HG03159 (cell line): ENCODE measurements around the gene MESP2.
"Not testable (repeated sequence)": the region's sequence is repeated elsewhere in the genome, so short reads cannot be mapped to it uniquely, and the experiment has no call there.

Experiments
- ATAC-seq: cut with Tn5 transposase; IDR thresholded peaks from one replicate; pipeline ENCODE4 v1.9.1; 2021; ENCODE audit warnings: mild to moderate bottlenecking, moderate library complexity; ENCODE audit not compliant: unreplicated experiment

The MESP2 gene

DNA sequence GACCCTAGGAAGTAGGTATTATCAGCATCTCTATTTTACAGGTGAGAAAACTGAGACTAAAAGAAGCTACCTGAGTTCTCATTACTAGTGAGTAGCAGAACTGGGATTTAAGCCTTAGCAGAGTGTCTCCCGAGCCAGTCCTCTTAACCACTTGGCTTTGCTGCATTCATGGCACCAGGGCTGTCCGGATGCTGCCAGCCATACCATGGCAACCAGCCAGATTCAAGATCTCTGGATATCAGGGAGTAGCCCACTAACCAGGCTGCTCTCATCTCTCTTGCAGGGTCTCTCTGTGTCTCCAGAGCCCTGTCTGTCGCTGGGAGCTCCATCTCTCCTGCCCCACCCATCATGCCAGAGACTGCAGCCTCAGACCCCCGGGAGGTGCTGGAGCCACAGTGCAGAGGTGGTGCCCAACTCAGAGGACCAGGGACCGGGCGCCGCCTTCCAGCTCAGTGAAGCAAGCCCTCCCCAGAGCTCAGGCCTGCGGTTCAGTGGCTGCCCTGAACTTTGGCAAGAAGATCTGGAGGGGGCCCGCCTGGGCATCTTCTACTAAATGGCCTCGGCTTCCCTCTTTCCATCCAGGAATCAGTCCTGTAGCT is 1.7 kb downstream of the MESP2 start:
- no peak for ATAC-seq

DNA sequence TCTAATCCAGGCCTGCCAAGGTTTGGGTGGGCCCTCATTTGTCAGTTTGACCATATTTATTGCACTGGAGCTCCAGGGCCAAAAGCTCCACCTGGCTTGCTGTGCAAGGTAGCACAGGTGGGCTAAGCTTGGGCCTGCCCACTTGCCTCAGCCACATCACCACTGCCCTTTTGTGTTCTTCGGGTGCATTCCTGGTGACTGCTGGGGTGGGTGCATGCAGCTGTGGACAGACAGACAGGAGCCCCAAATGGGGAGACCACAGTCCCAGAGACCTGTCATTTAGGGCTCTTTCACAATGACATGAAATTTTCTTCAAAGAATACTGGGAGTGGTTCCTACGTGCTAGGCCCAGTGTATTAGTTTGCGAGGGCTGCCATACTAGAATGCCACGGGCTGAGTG is 2.7 kb downstream of the MESP2 start:
- no peak for ATAC-seq

DNA sequence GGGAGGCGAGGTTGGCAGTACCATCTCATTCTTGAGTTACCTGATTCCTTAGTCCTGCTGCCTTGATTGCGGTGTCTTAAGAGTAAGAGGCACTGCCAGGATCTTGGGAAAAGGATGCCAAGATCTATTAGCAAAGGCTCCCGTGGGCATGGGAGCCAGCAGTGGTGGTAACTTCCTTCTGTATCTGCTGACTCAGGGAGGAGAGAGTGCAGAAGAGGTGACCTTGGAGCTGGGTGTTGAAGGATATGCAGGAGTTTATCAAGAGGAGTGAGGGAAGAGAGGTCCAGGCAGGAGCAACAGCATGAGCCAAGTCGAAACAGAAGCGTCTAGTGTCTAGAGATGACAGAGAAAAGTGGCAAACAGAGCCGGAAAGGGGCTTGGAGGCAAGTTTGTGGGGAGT is 4.5 kb downstream of the MESP2 start:
- no peak for ATAC-seq

DNA sequence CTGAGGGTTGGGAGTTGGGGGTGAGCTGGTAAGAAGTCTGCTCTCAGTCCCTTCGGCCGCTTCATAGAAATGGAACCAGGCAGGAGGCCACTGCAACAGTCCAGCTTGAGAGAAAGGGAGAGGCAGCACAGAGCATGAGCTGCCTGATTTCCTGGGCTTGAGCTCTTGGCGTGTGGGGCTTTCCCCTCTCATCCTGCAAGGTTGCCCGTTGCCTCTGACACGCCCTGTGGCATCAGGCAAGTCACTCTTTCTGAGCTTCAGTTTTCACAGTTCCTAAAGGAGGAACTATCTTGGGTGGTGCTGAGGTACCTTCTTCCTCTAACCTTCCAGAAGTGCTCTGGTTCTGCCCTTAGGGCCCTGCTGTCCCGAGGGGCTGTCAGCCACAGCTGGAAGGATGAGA is 4.9 kb downstream of the MESP2 start:
- ATAC-seq = no peak

DNA sequence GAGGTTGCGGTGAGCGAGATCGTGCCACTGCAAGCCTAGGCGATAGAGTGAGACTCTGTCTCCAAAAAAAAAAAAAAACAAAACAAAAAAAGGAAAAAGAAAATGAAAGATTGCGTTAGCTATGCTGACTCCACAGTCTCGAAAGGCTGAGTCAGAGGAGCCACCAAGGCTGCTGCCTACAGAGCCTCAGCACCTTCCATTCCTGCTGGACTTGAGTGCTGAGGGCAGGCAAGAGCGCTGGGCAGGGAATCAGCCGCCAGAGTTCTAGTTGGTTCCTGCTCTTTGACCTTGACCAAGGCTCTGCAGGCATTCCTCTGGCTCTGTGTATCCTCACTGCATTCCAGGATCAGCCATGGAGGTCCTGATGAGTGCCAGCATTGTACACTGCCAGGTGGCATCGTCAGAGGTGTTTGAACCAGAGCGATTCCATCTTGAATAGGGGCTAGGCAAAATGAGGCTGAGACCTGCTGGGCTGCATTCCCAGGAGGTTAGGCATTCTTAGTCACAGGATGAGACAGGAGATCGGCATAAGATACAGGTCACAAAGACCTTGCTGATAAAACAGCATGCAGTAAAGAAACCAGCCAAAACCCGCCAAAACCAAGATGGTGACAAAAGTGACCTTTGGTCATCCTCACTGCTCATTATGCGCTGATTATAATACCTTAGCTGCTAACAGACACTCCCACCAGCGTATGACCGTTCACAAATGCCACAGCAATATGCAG is 5.9 kb downstream of the MESP2 start:
- no peak for ATAC-seq

DNA sequence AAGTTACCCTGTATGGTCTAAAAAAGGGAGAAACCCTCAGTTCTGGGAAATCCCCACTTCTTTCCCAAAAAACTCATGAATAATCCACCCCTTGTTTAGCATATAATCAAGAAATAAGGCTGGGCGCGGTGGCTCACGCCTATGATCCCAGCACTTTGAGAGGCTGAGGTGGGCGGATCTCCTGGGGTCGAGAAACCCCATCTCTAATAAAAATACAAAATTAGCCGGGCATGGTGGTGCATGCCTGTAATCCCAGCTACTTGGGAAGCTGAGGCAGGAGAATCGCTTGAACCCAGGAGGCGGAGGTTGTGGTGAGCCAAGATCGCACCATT is 6.5 kb downstream of the MESP2 start:
- ATAC-seq = not testable (repeated sequence)

DNA sequence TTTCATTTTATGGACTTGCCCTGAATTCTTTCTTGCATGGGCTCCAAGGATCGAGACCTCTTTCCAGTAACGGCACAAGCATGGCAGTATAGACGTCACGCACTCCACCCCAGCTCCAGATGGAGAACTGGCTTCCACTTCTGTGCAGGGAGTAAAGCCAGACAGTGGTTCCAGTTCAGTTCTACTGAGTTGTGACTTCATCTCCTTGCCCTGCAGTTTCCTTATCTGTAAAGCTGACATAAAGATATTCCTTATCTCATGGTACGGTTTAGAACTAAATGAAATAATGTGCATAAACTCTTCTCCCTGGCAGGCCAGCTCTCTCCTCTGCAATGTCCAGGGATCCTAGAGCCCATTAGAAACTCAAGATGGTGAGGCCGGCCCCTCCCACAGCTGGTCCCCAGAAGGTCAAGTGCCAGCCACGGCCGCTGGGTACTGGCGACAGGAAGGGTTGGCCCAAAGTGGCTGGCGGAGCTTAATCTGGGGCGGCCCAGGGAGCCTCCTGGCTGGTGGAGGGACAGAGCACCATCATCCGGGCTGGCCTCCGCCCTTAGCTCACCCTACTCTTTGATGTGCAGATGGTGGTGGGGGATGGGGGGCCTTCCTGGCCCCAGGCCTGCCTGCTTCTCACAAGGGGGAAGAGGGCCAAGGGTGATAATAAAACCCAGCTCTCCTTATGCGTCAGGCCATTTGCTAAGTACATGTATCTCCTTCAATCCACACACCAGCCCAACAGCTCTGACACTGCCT is 7.2 kb downstream of the MESP2 start:
- ATAC-seq = no peak

DNA sequence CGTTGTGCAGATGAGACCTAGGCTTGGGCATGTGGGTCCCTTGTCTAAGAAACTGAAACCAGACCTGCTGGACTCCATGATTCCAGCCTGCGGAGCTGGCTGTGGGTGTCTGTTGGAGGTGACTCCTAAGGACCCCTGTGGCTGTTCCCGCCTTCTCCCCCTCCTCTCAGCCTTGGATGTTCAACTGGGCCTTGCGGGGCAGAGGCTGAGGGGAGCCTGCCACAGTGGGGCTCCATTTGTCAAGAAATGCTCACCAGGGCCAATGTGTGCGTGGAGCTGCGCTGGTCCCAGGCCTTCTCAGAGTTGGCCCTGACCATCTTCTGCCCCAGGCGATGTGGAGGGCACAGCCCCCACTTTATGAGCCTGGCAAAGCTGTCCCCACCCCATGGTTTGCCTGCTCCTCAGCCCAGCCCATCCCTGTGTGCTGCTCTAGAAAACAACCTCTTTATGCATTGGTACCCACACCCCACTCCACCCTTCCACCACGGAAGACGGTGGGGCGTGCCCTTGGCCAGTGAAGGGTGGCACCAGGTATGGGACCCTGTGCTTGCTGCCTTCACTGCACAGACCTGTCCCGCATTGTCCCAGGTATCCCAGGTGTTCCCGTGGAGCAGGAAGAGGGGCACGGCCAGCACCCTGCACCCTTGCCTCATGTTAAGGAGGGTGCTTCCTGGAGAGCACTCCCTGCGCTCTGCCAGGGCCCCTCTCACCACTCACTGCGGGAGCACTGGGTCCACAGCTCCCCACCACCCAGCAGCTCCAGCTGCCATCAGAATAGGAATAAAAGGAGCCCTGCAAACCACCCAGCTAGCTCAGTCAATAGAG is 7.9 kb downstream of the MESP2 start:
- no peak for ATAC-seq

DNA sequence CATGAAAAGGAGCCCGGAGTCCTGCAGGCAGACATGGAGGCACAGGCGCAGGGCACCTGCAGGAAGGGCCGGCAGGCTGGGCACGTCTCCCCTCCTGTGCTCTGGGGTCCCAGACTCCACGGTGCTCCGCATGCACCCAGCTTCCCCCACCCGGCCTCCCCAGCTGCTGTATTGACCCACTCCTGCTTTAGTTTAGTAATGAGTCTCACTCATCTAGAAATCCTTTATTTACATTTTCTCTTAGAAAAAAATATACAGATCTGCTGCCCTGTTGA is 8.5 kb downstream of the MESP2 start:
- ATAC-seq = no peak

DNA sequence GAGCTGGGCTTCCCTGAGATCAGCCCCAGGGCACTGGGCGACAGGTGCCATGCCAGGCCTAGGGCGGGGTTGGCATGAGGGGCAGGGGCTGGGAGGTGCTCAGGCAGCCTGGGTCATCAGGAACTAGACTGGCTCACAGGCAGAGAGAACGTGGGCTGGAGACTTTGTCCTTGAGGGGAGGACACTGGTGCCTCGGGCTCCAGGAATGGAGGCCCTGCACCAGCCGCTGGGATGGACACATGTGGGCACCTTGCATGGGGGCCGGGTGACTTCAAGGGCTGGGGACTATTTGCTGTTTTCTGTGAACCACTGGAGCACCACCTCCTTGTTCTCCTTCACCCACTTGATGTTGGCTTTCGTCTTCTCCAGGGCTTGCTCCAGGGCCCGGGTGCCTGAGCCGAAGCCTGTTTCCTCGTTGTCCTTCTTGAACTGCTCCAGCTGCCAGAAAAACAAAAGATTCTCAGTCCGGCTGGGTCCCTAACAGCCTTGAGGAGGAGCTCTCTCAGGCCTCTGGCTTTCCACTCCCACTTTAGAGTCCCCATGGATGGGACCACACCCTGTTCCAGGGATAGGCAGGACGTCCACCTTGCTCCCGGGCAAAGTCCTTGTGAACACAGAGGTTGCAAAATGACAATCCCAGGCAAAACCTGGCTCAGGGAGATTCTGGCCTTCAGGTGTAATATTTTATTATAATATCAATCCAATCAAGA is 9.1 kb downstream of the MESP2 start:
- ATAC-seq = no peak

DNA sequence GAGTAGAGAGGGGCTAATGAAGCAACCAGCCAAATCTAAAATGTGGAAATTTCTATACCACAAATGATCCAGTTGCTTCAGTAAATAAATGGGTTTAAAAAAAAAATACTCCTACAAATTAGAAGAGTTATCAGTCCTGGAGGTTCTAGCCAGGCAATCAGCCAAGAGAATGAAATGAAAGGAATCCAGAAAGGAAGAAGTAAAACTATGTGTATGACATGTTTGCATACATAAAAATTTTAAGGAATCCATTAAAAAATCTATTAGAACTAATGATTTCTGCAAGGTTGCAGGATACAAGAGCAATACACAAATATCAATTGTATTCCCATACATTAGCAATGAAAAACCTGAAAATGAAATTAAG is 9.6 kb downstream of the MESP2 start:
- ATAC-seq = no peak

DNA sequence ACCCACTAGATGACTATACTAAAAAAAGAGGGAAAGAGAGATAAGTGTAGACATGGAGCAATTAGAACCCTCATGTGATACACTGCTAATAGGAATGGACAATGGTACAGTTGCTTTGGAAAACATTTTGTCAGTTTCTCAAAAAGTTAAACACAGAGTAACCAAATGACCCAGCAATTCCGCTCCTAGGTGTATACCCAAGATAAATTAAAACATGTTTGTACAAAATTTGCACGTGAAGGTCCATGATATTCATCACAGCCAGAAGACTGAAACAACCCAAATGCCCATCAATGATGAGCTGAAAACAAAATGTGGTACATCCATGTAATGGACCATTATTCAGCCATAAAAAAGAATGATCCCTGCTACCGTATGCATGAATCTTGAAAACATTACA is 11.8 kb downstream of the MESP2 start:
- no peak for ATAC-seq

DNA sequence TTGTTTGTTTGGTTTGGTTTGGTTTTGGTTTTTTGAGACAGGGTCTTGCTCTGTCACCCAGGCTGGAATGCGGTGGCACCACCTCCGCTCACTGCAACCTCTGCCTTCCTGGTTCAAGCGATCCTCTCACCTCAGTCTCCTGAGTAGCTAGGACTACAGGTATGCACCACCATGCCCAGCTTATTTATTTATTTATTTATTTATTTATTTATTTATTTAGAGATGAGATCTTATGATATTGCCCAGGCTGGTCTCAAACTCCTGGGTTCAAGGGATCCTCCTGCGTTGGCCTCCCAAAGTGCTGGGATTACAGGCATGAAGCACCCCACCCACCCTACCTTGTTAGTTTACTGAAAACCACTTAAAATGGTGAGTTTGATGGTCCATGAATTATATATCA is 12.5 kb downstream of the MESP2 start:
- ATAC-seq = not testable (repeated sequence)

DNA sequence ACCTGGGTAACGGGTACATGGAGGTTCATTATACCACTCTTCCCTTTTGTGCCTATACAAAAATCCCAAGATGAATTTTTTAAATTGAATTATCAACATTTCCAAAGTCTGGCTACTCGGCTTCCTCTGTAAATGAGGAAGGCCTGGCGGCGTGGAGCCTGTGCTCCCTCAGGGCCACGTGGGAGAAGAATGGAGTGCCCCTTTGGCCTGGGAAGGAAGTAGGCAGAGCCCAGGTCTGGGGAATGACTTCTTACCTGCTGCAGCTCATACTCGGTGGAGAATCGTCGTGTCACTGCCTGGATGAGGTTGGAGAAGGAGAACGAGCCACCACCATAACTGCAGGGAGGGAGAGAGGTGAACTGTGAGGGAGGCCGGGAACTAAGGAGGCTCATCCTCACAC is 14.1 kb downstream of the MESP2 start:
- no peak for ATAC-seq

DNA sequence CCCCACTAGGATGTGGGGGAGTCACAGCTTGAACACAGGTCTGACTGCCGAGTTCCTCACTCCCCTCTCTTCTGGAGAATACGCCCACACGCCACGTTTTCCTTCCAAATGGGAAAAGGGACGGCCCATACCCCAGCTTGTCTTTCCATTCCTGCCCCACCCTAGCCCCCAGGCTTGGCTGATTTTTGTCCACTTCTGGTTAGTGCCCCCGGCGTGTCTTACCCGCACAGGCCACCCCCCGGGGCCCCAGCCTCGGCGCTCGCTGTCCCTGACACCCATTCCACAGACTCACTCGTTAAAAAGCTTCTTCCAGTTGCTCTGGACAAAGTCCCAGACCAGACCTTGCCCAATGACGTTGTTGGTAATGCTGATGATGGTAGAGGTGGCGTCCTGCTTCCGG is 14.5 kb downstream of the MESP2 start:
- no peak for ATAC-seq

DNA sequence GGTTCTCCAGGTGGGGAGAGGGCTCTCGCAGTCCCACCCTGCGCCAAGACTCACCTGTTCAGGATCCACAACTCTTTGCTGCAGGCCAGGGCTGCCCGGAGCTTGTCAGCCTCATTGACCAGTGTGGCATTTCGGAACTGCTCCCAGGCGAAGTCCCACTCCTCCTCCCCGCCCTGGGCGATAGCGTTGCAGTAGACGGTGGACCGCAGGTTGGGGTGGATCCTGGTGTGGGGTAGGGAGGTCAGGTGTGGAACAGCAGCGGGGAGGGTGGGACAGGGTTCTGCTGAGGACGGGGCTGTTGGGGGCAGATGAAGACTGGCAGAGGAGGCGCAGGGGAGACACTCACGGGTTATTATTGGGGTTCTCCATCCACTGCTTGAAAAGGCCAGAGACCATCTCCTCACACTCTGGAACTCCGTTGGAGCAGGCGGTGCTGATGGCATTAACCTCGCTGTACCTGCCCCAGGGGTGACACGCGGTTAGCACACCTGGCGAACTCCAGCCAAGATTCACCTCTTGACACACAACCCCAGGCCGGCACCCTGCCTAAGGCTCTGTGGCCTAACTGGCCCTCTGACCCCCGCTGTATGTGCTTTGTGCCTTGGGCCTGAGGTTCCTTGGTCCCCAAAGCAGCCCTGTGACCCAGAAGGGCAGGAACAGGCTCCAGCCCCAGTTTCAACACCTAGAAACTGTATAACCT is 16.1 kb downstream of the MESP2 start:
- ATAC-seq = no peak

DNA sequence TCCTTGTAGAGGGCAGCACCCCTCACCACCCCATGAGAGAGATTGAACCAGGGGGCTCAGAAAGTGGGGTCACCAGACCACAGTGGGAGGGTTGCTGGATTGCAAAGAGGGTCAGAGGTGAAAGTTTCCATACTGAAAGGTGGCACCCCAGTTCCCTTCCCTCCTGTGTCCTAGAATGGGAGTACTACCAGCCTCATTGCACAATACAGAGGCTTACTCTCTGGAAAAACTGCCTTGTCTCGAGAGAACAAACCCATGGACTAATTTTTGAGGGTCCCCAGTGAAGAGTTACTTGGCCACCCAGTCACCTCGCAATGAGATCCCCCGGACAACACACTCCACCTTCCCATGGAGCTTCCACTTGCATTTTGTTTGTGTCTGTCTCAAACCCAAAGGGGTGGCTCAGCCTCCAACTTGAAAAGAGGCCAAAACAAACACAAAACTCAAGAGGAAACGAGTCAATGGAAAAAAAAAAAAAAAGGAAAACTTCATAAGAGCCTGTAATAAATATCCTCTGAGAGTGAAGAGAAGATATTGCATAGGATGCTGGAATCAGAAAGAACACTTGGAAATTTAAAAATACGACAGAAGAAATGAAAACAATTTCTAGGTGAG is 18.6 kb downstream of the MESP2 start:
- ATAC-seq = no peak

DNA sequence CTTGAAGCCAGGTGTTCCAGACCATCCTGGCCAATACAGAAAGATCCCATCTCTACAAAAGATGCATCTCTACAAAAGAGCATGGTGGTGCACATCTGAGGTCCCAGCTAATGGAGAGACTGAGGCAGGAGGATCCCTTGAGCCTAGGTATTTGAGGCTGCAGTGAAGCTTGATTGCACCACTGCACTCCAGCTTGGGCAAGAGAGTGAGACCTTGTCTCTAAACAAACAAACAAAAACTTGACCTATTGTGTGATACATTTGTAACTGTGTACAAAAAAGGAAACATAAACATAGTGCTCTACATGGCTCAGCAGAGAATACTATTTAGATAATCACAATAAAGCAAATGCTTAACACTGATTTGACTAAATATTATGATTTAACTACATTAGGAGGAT is 19.9 kb downstream of the MESP2 start:
- ATAC-seq = no peak

DNA sequence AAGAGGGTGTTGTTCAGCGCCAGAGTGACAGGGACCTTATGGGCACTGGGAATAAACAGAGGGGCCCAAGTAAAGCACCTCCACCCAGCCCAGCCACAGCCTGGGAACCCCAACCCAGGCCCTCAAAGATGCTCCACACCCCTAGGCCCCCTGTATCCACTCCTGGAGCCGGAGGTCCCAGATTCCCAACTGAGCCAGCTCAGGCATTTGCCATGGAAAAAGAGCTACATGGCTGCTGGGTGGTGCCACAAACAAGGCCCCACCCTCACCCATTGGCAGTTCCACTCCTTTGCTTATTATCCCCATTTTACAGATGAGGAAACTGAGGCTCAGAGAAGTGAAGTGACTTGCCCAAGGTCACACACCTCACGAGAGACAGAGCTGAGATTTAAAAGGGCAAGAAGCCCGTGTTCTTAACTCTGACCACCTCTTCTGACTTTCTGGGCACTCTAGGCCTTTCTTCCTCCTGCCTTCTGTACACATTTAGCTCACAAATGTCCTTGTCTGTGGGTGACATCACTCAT is 21.6 kb downstream of the MESP2 start:
- ATAC-seq = no peak
